HG03558 (cell line): ENCODE measurements around the gene DUOX1.

Experiments used
- ATAC-seq: cut with Tn5 transposase; IDR thresholded peaks from one replicate; pipeline ENCODE4 v1.9.1; 2021; ENCODE audit warnings: moderate number of reproducible peaks; ENCODE audit not compliant: unreplicated experiment; ENCODE audit errors: extremely low read depth

The DUOX1 gene

DNA sequence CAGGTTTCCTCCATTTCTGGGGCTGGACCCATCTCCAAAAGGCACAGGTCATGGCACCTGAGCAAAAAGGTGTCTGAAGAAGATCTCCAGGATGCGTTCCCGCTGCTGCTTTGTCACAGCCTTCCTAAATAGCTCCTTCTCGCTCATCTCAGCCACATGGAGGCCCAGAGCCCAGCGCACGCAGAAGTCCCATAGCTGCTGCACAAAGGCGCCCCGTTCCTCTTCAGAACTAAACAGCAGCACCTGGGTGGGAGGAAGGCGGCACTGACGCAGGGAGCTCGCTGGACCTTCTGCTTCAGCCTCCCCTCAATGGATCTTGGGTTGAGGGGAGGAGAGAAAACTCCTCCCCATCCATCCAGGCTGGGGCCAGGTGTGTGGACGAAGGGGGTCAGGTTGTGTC, 24.2 kb upstream of the DUOX1 start:
- no peak for ATAC-seq

DNA sequence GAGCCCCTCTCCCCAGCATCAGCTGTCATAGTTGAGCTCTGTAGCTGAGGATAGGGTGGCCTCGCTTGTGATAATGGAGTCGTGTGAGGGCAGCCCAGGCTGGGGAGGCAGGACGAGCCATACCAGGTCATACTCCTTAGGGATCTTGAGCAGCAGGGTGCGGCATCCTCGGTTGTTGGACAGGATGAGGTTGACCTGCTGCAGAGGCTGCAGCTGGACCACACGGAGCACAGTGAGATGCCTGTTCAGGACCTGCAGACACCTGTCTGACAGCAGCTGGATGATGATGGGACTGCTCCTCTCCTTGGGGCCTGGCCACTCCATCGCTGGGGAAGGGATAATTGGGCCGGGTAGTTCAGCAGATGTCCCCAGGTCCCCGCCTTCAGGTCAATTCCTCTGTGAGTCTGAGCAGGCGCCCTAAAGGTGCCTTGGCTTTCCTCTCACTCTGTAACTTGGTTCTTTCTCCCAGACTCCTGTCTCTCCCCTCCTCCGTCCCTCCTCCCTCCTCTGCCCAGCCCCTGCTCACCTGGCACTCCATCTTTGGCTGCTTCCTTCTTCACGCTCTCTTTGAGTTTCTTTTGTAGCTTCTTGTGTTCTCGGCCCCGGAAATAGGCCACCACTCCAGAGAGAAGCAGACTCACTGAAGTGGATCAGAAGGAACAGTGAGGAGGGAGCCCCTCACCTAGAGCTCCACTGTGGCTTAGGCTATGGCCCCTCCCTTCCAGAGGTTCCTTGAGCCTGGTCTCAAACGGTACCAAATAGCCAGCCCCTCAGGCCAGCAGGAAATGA, 23.6 kb upstream of the DUOX1 start:
- ATAC-seq: no peak

DNA sequence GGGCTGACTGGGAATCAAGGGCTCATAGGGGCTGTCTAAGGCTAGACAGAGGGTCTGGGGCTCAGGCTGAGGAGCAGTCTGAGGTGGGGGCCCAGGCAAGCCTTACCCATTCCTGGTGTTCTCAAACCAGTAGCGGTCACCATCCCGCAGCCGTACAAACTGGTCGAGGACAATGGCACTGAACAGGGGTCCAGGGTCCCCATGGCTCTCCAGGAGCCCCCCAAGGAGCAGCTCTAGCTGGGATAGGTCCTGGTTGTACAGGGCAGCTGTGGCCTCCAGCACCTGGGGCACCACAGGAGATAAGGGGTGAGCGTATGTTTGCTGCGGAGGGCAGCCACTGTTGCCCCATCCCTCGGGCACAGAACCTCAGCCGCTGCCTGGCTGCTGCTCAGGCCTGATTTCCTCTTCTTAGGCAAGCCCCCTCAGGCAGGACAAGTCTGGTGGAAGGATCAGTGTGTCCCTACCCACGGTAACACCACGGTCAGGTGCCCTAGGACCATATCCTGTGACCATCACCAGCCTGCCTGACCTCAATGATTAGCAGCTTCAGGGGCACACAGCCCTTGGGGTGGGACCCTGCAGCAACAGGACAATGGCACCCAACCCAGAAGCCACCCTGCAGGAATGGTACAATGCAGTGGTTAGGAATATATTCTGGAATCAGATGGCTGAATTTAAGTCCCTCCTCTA, 21.7 kb upstream of the DUOX1 start:
- ATAC-seq: no peak

DNA sequence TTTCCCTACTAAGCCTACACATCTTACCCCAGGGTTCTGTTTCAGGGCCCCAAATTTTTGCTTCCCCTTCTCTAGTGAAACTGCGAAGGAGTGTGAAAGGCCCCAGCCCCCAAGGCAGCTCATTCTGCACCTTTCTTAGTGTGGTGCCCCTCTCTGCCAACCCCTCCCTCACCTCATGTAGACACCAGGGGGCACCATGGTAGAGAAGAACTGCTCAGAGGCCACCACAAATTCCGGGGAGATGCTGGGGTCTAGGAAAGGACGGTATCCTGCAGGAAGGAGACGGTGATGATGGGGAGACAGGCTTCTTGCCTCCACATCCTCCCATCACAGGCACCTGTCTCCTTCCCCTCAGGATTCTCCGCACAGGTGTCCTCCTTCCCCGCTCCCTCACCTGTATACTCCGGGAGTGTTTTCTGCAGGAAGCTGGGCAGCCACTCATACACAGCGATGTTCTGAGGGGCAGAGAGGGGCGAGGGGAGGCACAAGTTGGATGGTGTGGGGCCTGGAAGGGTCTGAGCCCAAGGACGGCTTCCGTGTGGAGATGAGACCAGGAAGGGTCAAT, 19.5 kb upstream of the DUOX1 start:
- ATAC-seq: no peak

DNA sequence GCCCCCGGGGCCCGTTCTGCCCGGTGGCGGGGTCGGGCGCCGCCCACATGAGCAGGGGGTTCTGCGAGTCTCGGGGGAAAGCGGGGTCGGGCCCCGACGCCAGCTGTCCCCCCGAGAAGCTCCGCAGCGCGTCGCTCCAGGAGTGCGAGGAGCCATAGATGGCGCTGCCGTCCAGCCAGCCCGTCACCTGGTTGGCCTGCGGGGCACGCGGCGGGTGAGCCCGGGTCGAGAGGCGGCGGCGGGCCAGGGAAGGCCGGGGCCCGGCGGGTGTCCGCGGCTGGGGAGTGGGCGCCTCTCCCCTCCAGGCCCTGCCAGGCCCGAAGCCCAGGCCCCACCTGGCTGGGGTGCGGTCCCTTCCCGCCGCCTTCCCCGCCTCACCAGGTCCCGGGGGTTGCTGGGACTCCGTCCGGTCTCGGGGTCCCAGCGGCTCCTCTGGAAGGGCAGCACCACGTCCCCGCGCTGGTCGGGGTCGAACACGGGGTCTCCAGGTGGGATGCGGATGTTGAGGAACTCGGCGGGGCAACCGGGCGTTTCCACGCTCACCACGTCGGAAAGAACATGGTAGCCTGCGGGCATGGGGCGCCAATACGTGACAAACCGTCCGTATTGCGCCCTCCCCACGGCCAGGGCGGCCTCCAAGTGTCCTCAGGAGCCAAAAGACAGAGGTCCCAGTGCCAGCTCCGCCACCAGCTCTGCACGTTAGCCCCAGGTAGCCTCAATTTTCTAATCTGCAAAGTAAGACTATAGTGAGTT, 18.2 kb upstream of the DUOX1 start:
- ATAC-seq: no peak

DNA sequence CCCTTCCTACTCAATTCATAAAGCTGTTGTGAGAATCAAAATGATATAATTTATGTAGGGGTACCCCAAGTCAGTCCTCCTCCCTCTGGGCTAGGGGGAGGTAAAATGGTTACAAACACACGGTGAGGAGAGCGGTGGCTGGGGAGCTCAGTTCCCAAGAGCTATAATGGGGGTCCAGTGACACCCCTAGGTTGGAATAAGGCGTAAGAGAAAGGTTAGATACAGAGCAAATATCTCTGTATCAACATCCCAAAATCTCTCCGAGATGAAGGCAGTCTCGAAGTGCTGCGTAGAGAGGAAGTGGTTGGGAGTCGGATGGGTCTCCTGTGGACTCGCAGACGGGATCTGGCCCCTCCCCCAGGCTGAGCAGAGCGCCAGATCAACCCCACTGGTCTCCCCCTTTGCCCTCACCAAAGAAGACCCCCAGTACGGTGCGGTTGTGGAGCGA, 17.6 kb upstream of the DUOX1 start:
- ATAC-seq: no peak

DNA sequence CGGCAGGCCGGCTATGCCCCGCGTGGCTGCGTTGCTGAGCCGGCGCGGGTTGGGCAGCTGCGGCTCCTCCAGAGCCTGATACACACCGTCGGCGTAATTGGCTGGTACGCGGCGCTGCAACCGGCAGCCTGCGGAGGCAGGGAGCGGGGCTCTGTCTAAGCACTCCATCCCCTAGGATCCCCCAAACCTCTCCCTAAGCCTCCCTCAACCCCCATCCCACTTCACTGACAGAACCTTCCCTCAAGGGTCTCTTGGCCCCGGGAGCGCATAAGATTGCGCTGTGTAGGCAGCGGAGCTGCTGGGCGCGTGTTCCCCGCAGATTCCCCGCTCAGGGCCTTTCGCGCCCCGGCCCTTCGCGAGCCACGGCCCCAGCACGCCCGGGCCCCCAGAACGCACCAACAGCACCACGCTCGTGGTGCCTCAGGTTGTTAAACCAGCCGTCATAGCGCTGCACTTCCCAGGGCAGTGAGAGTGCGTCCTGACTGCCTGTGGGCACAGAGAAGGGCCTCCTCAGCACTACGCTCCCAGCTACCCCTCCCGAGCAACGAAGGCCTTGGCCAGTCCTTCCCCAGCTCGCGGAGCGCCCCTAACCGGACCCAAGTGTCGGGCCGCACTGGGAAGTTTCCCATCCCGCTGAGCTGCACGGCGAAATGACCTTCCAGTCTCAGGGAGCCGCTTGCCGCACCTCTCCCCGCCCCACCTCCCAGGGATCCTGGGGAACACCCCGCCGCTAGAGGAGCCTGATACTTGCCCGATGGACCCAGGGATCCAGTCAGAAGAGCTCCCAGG, 17.0 kb upstream of the DUOX1 start:
- no peak for ATAC-seq

DNA sequence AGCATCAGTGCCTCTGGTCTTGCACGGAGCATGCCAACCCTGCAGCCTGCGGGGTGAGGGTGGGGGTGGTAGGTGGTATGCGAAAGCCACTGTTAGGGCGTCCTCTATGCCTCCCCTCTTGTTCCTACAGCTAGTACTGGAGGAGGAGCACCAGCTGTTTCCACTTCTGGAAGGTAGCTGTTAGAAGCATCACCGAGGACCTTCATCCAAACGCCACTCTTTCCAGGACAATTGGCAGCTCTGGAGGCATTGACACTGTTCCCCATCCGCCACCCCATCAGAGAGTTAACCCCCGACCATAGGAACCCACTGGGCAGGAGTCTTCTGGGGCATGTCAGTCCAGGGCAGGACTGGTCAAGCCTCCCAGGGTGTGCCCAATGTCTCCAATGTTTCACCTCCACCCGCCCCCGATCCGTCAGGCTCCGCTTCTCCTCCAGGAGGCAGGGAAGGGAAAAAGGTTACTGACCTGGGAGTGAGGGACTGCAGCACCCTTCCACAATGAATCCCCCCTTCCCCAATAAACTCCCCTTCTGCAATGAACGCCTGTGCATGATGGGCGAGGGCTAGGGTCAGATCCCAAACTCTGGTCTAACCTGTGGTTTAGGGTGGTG, 16.3 kb upstream of the DUOX1 start:
- no peak for ATAC-seq

DNA sequence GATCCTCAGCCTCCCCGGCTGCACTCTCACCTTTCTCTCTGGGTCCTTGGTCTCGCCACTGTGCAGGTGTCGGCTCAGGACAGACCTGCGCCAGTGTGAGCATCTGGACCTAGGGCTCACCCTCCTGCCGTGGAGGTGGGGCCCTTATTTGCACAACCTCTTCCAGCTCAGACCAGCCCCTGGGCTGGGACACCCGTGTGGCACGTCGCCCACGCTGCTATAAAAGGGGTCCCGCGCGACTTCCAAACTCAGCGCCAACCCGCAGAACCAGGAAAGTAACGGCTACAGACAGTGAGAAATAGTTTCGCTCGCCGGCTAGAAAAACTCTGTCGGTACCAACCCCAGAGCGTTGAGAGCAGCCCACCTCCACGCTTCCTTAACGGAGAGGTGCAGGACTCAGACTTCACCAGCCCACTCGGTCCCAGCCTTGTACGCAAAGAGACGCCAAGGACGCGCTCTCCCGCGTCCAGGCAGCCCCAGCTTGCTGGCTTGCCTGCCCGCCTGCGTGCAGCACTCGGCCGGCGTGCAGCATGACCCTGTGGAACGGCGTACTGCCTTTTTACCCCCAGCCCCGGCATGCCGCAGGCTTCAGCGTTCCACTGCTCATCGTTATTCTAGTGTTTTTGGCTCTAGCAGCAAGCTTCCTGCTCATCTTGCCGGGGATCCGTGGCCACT, 15.6 kb upstream of the DUOX1 start, which contains the start of the genes DUOX2 and DUOXA2:
Gene DUOX2 (minus strand): TSS at position 97 of the 675 bp plus-strand sequence. CDS start 761 bp downstream, outside the sequence.
Gene DUOXA2 (plus strand): TSS at position 251 of the 675 bp plus-strand sequence. CDS start 280 bp downstream, at position 531.
- no peak for ATAC-seq

DNA sequence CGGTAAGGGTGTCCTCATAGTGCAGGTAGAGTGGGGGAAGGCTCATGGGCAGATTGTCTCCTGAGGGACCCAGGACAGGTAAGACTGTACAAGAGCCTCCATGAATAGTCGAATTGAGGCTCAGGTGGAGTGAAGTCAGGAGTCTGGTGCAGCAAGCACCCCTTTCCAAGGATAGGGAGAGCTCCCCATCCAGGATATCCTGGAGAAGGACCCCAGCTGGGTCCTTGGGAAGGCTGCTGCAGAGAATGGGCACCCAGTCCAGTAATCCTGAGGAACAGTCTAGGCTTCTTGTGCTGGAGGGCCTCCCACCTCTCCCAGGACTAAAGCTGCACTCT, 15.1 kb upstream of the DUOX1 start:
- no peak for ATAC-seq

DNA sequence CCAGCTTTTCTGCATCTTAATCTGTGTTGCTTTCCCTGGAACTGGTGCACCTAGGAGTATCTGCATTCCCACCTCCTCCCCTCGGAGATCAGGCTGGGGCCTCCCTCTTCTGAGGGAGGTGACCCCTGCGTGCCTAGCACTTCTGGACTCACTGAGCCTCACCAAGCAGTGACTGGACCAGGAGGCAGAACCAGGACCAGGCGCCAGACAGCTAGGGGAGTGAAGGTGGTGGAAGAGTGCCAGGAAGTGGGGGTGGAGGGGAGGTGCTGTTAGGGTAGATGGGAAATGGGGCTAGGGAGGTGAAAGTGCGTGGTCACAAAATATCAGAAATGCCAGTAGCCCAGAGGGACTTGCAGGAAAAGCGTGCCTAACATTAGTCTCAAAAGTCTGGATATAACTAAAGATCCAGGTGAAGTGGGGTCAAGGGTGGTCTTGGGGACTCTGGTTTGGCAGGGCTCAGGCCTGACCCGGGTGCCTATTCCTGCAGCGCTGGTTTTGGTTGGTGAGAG, 14.4 kb upstream of the DUOX1 start:
- ATAC-seq: no peak

DNA sequence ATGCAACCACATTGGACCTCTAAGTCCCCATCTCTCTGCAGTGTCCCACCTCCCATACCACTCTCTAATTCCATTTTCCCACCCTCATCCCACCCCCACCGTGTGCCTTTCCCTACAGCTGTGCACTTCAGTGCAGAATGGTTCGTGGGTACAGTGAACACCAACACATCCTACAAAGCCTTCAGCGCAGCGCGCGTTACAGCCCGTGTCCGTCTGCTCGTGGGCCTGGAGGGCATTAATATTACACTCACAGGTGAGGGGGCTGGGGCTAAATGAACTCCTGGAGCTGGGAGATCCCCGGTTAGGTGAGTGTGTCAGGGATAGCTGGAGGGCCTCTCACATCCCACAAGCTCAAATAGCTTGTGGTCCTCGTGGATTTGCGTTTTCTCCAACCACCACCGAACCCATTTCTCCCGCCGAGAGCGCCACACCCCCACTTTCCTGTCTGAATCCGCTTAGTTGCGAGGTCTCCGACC, 13.8 kb upstream of the DUOX1 start:
- no peak for ATAC-seq

DNA sequence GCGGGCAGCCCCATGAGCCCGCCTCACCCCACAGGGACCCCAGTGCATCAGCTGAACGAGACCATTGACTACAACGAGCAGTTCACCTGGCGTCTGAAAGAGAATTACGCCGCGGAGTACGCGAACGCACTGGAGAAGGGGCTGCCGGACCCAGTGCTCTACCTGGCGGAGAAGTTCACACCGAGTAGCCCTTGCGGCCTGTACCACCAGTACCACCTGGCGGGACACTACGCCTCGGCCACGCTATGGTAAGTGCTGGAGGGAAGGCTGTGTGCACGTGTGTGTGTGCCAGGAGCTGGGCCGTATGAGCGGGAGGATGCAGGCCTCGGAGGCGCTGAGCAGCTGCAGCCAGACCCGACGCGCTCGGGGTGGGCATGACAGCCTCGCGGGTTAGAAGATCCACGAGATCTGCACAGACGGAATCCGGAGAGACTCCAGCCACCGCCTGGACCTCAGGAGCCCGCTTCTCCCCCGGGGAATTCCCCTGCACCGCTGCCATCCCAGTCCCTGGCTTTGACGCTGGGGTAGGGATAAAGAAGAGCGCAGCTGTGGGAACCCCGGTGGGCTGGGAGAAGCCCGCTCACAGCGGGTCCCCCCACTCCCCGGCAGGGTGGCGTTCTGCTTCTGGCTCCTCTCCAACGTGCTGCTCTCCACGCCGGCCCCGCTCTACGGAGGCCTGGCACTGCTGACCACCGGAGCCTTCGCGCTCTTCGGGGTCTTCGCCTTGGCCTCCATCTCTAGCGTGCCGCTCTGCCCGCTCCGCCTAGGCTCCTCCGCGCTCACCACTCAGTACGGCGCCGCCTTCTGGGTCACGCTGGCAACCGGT, 13.1 kb upstream of the DUOX1 start:
- no peak for ATAC-seq

DNA sequence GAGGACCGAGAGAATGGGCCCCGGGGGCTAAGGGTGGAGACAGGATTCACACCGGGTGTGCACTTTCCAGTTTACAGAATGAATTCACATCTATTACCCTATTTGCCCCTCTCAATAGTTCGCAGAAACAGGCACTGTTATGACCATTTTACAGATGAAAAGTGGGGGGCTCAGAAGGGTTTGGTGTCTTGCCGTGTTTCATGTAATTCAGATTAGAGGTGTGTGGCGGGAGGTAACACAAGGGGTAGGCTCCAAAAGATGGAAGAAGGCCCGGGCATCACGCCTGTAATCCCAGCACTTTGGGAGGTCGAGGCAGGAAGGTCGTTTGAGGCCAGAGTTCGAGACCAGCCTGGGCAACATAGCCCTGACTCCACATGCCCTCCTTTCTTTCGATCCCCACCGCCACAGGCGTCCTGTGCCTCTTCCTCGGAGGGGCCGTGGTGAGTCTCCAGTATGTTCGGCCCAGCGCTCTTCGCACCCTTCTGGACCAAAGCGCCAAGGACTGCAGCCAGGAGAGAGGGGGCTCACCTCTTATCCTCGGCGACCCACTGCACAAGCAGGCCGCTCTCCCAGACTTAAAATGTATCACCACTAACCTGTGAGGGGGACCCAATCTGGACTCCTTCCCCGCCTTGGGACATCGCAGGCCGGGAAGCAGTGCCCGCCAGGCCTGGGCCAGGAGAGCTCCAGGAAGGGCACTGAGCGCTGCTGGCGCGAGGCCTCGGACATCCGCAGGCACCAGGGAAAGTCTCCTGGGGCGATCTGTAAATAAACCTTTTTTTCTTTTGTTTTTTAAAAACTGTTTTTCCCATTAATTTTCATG, 12.3 kb upstream of the DUOX1 start:
- no peak for ATAC-seq

DNA sequence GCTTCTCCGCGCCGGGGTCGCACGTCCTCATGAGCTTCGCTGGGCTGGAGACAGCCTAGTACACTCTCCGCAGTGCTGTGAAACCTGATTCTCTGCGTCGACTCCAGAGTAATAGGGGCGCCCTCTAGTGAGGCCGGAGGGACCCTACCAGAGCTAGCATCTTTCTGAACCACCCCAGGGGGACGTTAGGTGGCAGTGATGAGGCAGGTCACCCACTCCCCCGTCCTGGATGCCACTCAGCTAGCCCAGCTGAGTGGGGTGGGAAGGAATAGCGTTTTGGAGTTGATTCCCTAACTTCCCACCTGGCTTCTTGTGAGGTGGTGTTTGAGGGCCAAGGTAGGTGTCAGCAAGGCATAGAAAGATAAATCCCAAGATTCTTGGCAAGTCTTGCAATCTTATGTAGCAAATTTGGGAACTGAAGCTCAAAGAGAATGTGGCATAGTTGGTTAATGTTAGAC, 11.6 kb upstream of the DUOX1 start:
- ATAC-seq: peak; percentile 88

DNA sequence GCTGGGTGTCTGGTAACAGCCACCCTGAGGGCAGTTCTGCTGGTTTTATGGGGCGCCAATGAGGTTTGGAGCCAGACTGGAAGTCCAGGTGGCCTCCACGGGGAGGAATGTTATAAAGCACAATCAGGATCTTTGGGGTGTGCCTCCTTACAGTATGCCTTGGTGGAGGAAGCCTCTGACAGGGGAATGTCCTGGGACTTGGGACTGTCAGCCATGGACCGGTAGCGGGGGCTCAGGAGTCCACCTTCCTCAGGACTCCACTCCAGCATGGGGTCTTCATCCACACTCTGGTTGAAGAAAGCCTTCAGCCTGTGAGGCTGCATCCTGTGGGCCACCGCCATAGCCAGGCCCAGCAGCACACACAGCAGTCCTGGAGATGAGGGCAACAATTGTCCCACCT, 10.8 kb upstream of the DUOX1 start:
- ATAC-seq: no peak
